PFSK-1 (cell line): Measurements from ENCODE around the gene ARHGAP10.

Experiments used
- FOXP2 ChIP-seq: optimal IDR thresholded peaks from 2 replicates; pipeline ENCODE3; 2011; ENCODE audit warnings: borderline replicate concordance, control low read depth, inconsistent platforms; ENCODE audit not compliant: insufficient read depth; ENCODE audit errors: extremely low read length, extremely low read depth
- POLR2AphosphoS5 ChIP-seq: IDR thresholded peaks from 2 replicates; pipeline ENCODE4 v1.6.1; 2012; ENCODE audit warnings: low read depth, mild to moderate bottlenecking, control low read depth, low read length, moderate library complexity
- REST ChIP-seq, 2 experiments: IDR thresholded peaks; 2 replicates each; pipeline versions ENCODE4 v1.6.1 to v1.8.0; 2011 to 2012; ENCODE audit warnings: low read depth in 2 of 2, low read length in 2 of 2, control low read depth in 1 of 2, inconsistent platforms in 1 of 2, mild to moderate bottlenecking in 1 of 2, moderate library complexity in 1 of 2; ENCODE audit not compliant: insufficient read depth in 1 of 2
- SIN3A ChIP-seq: IDR thresholded peaks from 2 replicates; pipeline ENCODE4 v1.6.1; 2012; ENCODE audit warnings: mild to moderate bottlenecking, low read length, moderate library complexity, borderline replicate concordance; ENCODE audit not compliant: insufficient read depth
- TAF1 ChIP-seq: IDR thresholded peaks from 2 replicates; pipeline ENCODE4 v1.6.1; 2012; ENCODE audit warnings: low read length, control low read depth, borderline replicate concordance; ENCODE audit not compliant: insufficient read depth

Gene ARHGAP10

GRCh38 chr4:147739239-147739823 lies 7.4 kb downstream of the ARHGAP10 start:
- no peak for TF ChIP-seq POLR2AphosphoS5
- TF ChIP-seq FOXP2: no peak
- no peak for TF ChIP-seq SIN3A
- TF ChIP-seq TAF1: no peak
- no peak for TF ChIP-seq REST (IDR thresholded peaks at IDR 0.05; ENCODE audit: insufficient read depth in 1 of 2, low read depth in 2 of 2, low read length in 2 of 2)

- TF ChIP-seq FOXP2 (no peak), POLR2AphosphoS5 (no peak), REST (IDR thresholded peaks at IDR 0.05; ENCODE audit: insufficient read depth in 1 of 2, low read depth in 2 of 2, low read length in 2 of 2) (no peak), SIN3A (no peak), TAF1 (no peak)
Observed at GRCh38 chr4:147740176-147740575, 8.3 kb downstream of the ARHGAP10 start.

- TF ChIP-seq SIN3A (no peak), TAF1 (no peak), POLR2AphosphoS5 (no peak), REST (IDR thresholded peaks at IDR 0.05; ENCODE audit: insufficient read depth in 1 of 2, low read depth in 2 of 2, low read length in 2 of 2) (no peak), FOXP2 (no peak)
Observed at GRCh38 chr4:147741190-147741788, 9.4 kb downstream of the ARHGAP10 start.

- TF ChIP-seq POLR2AphosphoS5 (no peak), TAF1 (no peak), FOXP2 (no peak), SIN3A (no peak), REST (IDR thresholded peaks at IDR 0.05; ENCODE audit: insufficient read depth in 1 of 2, low read depth in 2 of 2, low read length in 2 of 2) (no peak)
Observed at GRCh38 chr4:147747787-147748454, 16.0 kb downstream of the ARHGAP10 start.
